ENCODE results near the gene PTEN.
"Not testable (repeated sequence)": the region's sequence is repeated elsewhere in the genome, so short reads cannot be mapped to it uniquely, and the experiment has no call there.

The PTEN gene

GRCh38 chr10:87846023-87846422 is 17.4 kb upstream of the PTEN start:
- DNase-seq: no peak

GRCh38 chr10:87846711-87847110 is 16.7 kb upstream of the PTEN start:
- not testable (repeated sequence) for DNase-seq

- no peak for DNase-seq
Observed at GRCh38 chr10:87847550-87847949, 15.9 kb upstream of the PTEN start.

GRCh38 chr10:87849001-87849400 is 14.4 kb upstream of the PTEN start:
- no peak for DNase-seq

- no peak for DNase-seq
Observed at GRCh38 chr10:87850742-87851205, 12.7 kb upstream of the PTEN start.

- no peak for DNase-seq
Observed at GRCh38 chr10:87852089-87852488, 11.3 kb upstream of the PTEN start.

DNA sequence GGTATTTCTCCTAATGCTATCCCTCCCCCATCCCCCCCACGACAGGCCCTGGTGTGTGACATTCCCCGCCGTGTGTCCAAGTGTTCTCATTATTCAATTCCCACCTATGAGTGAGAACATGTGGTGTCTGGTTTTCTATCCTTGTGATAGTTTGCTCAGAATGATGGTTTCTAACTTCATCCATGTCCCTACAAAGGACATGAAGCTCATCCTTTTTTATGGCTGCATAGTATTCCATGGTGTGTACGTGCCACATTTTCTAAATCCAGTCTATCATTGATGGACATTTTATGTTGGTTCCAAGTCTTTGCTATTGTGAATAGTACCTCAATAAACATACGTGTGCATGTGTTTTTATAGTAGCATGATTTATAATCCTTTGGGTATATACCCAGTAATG is 8.2 kb upstream of the PTEN start:
- not testable (repeated sequence) for DNase-seq

- DNase-seq: not testable (repeated sequence)
Observed at GRCh38 chr10:87855665-87856064, 7.8 kb upstream of the PTEN start.

DNA sequence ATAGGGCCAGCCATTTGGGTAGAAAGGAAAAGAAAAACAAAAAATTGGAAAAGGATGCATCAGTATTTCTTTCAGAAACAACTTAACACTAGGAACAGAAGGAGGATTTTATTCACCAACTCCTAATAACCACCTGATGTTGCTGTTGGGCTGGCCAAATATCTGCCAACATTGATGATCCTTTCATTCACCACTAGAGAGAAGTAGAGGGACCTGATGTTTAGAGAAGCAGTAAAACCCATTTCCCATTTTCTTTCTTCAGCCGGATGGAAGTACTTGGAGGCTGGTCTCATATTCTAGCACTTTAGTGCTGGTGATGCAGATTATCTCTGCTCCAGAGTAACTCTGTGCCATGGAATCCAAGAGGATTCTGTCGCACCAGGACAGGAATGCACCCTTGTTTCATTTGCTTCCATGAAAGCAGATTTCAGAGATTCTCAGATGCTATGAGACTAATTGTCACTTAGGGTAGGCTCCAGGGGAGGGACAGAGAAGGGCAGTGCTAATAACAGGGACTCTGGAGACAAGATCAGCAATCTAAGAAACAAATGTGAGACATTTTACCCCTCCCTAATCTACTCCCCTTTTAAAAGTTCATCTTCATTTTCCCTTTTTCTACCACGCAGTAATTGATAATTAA is 3.1 kb upstream of the PTEN start:
- DNase-seq: no peak

DNA sequence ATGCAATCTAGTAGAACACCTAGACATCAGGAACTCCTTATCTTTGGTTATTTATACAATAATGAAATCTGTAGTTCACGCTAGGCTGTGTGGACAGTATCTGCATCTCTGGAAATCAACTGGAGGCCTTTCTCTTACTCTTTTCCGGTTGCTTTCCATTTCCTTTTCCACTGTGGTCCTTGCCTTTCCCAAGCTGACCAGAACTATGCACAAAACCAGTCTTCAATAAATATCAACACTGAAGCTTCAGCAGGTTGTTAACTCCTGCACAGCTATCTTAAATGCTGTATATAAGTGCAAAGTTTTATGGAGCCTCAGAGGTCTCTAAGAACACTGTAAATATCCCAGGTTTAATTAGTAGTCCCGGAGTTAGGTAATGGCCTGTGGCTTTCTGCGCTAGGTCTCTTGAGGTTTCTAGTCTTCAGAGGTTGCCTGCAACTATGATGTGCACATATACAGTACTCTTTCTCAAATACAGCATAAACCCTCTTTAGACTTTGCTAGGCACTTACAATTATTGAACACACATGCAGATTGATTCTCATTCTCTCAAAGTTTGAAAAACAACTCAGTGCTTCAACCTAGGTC is 2.5 kb upstream of the PTEN start:
- DNase-seq: no peak

- no peak for DNase-seq
Observed at GRCh38 chr10:87861566-87861952, 1.9 kb upstream of the PTEN start.

DNA sequence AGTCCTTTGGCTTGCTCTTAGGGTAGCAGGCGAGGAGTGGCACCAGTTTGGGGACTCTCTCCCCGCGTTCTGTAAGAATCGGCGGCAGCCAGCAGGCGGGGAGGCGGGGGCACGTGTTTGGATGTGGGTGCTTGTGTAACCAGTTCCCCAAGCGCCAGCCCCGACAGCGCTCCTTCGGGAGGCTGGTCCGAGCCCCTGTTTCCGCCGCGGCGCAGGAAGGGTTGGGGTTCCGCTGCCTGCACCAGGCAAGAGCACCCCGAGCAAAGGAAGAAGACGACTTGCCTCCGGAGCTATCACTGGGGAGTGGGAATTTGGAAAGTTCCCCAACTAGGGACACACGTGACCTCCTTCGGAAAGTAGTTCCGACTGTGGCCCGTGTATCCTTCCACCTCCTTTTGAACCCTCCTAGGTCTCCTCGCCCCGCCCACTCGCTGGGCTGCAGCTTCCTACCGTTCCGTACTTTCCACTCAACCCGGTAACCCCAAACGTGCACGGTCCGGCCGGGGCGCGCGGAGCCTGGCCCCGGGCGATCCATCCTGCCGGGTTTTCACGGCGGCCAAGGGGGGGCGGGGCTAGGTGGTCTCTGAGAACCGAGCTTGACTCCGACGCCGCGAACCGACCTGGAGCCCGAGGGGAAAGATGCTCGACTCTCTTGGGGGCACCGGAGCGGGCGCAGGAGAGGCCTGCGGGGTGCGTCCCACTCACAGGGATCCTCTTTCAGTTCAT is 1.3 kb upstream of the PTEN start:
- peak; percentile 85 for DNase-seq

DNA sequence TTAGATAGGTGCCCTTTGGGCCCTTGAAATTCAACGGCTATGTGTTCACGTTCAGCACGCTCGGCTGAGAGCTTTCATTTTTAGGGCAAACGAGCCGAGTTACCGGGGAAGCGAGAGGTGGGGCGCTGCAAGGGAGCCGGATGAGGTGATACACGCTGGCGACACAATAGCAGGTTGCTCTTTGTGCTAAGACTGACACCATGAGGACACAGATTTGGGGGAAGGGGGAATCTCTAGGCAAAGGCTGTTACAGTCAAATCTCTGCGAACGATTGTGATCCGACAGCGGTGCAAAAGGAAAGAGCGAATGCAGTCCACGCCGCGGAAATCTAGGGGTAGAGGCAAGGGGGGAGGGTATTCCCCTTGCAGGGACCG is 759 bp upstream of the PTEN start:
- no peak for DNase-seq

GRCh38 chr10:87863951-87864495 is 598 bp downstream of the PTEN start:
- DNase-seq: peak; percentile 34

GRCh38 chr10:87864496-87865059 is 1.2 kb downstream of the PTEN start:
- DNase-seq: no peak

- DNase-seq: no peak
Observed at GRCh38 chr10:87865241-87865881, 1.9 kb downstream of the PTEN start.

GRCh38 chr10:87866412-87866974 is 3.1 kb downstream of the PTEN start:
- no peak for DNase-seq

DNA sequence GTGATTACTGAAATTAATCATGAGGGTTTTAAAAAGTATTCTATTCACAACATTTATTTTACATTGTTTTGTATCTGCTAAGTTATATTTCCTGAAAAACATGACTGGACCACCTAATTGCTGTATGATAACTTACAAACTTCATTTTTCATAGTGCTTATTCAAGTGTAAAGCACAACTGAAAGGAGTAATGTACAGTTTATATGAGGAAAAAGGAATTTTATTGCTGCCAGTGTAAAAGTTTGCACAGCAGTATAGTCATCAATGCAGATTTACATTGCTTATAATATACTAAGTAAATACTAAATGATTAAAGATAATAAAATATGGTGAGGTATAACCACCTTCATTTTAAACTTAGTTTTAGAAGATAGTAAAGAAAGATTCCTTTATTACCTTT is 4.0 kb downstream of the PTEN start:
- no peak for DNase-seq

DNA sequence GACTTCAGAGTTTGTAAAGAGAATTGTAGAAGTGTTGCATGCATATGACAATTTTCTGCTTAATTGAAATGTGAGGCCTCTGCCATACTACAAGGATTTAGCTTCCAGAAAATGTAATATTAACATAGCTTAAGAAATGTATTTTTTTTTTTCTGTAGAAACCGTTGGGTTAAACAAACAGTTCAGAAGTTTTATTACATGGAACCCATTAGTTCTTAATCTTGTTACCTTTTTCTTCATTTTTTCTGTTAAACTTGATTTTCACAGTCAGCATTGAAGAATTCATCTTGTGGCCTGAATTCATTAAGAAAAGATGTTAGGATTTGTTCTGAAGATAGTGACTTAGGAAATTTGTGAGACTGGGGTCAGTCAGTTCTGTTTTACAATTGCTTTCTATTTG is 4.9 kb downstream of the PTEN start:
- DNase-seq: no peak

- not testable (repeated sequence) for DNase-seq
Observed at GRCh38 chr10:87869139-87869538, 5.7 kb downstream of the PTEN start.

- DNase-seq: no peak
Observed at GRCh38 chr10:87869773-87870551, 6.5 kb downstream of the PTEN start.

- DNase-seq: no peak
Observed at GRCh38 chr10:87872828-87873227, 9.4 kb downstream of the PTEN start.

Data from activated gamma-delta T cell (primary cell).